Astrocyte of the spinal cord (primary cell): ENCODE data around the gene DNAH14.
"Not testable (repeated sequence)": the region's sequence is repeated elsewhere in the genome, so short reads cannot be mapped to it uniquely, and the experiment has no call there.

Experiments used
- DNase-seq: peaks from one replicate; pipeline ENCODE4 v3.0.0; 2011; ENCODE audit warnings: low read depth, low spot score
- H3K4me3 ChIP-seq: 2 replicates; pipeline ENCODE4 v1.5.1; 2011; ENCODE audit warnings: low read depth, mild to moderate bottlenecking, low read length, moderate library complexity
- in situ Hi-C: cut with HindIII; loops from 2 replicates; pipeline ENCODE4 v1.10.0; 2017; ENCODE audit warnings: low sequenced_read_pairs
- TF ChIP-seq, protein P1 (sequence below): IDR thresholded peaks from 2 replicates; pipeline ENCODE4 v1.5.1; 2012; ENCODE audit warnings: low read depth, mild to moderate bottlenecking, low read length, inconsistent platforms

The DNAH14 gene

DNA sequence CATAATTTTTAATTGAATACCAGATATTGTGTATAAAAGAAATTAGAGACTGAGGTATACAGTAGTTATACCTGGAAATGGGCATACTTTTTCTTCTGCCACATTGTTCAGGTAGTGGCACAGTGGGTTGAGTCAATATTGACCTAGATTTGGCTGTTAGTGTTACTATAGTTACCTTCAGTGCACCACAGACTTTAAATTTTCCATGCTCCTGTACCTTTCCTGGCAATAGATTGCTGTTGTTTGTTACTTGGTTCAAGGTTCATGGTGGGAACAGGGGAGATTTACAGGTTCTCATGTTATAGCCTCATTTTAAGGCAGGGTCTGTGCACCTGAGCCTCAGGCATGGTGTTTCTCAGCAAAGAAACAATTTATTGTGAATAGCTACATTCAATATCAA lies 279.7 kb downstream of the DNAH14 start:
- TF ChIP-seq, protein P1, sequence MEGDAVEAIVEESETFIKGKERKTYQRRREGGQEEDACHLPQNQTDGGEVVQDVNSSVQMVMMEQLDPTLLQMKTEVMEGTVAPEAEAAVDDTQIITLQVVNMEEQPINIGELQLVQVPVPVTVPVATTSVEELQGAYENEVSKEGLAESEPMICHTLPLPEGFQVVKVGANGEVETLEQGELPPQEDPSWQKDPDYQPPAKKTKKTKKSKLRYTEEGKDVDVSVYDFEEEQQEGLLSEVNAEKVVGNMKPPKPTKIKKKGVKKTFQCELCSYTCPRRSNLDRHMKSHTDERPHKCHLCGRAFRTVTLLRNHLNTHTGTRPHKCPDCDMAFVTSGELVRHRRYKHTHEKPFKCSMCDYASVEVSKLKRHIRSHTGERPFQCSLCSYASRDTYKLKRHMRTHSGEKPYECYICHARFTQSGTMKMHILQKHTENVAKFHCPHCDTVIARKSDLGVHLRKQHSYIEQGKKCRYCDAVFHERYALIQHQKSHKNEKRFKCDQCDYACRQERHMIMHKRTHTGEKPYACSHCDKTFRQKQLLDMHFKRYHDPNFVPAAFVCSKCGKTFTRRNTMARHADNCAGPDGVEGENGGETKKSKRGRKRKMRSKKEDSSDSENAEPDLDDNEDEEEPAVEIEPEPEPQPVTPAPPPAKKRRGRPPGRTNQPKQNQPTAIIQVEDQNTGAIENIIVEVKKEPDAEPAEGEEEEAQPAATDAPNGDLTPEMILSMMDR, result no peak
- DNase-seq, result no peak
- H3K4me3 ChIP-seq, result no peak overlapping the region
- in situ Hi-C loops, result no loop called here

DNA sequence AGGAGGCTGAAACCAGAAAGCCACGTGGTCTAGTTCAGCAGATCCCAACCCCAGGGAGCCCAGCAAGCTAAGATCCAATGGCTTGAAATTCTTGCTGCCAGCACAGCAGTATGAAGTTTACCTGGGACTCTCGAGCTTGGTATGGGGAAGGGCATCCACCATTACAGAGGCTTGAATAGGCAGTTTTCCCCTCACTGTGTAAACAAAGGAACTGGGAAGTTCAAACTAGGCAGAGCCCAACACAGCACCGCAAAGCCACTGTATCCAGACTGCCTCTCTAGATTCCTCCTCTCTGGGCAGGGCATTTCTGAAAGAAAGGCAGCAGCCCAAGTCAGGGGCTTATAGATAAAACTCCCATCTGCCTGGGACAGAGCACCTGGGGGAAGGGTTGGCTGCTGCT lies 280.7 kb downstream of the DNAH14 start:
- DNase-seq, in situ Hi-C loops, H3K4me3 ChIP-seq: not testable (repeated sequence)

DNA sequence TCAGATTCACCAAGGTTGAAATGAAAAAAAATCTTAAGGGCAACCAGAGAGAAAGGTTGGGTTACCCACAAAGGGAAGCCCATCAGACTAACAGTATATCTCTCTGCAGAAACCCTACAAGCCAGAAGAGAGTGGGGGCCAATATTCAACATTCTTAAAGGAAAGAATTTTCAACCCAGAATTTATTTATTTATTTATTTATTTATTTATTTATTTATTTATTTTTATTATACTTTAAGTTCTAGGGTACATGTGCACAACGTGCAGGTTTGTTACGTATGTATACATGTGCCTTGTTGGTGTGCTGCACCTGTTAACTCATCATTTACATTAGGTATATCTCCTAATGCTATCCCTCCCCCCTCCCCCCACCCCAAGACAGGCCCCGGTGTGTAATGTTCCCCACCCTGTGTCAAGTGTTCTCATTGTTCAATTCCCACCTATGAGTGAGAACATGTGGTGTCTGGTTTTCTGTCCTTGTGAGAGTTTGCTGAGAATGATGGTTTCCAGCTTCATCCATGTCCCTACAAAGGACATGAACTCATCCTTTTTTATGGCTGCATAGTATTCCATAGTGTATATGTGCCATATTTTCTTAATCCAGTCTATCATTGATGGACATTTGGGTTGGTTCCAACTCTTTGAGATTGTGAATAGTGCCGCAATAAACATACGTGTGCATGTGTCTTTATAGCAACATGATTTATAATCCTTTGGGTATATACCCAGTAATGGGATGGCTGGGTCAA lies 282.4 kb downstream of the DNAH14 start:
- H3K4me3 ChIP-seq, in situ Hi-C loops, DNase-seq: not testable (repeated sequence)

DNA sequence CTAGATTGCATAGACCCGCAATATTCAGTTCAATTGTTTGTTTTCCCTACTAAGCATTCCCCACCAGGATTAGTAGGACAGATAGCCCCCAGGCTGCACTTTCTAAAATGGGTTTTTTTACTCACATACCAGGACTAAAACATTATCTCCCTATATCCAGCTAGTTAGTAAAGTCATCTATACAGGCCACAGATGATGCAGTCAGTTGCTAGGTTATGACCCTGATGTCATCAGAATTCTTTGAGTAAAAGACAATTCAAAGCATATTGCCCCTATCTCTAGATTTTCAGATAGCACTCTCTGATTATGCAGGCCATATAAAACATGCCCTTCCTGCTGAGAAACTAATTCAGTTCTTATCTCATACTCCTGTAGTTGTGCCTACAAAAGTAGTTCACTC lies 294.8 kb downstream of the DNAH14 start:
- TF ChIP-seq, protein P1, result no peak
- in situ Hi-C loops, result no loop called here
- no peak overlapping the region for H3K4me3 ChIP-seq
- DNase-seq, result no peak

DNA sequence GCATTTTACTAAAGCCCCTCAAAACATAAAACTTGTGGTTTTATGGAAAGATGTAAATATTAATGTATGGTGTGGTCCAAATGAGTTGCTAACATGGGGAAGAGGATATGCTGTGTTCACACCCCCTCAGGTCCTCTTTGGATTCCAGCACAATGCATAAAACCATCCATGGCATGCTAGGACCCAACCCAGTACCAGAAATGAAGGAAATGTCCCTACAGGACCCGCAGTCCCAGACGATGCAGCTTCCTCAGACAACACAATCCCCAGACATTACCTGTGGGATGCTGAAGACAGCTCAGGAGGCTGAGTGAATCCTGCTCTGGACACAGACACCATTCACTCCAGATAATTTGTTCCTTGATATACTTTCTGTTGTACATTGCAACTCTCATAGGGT lies 296.2 kb downstream of the DNAH14 start:
- TF ChIP-seq, protein P1, result no peak
- no peak overlapping the region for H3K4me3 ChIP-seq
- in situ Hi-C loops, result no loop called here
- no peak for DNase-seq

DNA sequence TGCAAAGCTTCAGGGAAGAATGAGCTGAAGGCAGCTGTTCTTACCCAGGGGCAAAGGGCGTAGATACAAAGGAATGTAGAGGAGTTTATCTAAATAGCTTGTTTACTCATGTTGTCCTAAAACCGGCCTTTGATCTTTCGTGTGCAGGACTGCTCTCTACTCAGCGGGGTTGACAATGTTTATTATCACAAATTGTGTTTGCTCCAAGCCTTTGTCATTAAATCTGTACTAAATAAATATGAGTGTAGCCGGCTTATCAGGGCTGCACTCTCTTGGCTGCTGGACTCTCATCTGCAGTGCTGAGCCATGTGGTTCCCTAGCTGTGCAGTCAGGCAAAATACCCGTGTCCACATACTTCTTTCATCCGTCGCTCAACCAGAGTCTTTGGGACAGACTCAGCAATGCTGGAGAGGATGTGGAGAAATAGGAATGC lies 299.4 kb downstream of the DNAH14 start:
- in situ Hi-C loops, result no loop called here
- DNase-seq, result no peak
- TF ChIP-seq, protein P1, result no peak
- H3K4me3 ChIP-seq, result no peak overlapping the region

DNA sequence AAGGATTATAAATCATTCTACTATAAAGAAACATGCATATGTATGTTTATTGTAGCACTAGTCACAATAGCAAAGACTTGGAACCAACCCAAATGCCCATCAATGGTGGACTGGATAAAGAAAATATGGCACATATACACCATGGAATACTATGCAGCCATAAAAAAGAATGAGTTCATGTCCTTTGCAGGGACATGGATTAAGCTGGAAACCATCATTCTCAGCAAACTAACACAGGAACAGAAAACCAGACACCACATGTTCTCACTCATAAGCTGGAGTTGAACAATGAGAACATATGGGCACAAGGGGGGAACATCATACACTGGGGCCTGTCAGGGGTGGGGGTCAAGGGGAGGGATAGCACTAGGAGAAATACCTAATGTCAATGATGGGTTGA lies 300.0 kb downstream of the DNAH14 start:
- H3K4me3 ChIP-seq, in situ Hi-C loops, DNase-seq: not testable (repeated sequence)

DNA sequence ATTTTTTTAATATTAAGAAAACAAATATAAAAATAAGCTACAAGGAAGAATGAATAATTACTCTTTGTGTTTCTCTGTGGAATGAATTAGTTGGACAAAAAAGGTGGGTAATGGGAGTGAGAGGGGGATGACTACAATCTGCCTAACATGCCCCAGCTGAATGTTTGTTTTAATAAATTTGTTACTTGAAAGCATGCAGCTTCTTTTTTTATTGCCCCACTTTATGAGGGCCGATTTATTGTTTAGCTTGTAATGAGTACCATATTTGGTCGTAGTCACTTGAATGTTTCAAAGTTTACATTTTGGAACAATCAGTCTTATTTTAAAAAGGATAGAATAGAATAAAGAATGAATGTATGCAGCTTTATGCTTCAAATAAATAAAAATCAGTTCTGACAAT lies 301.0 kb downstream of the DNAH14 start:
- DNase-seq, result no peak
- no peak overlapping the region for H3K4me3 ChIP-seq
- in situ Hi-C loops, result no loop called here
- TF ChIP-seq, protein P1, result no peak

DNA sequence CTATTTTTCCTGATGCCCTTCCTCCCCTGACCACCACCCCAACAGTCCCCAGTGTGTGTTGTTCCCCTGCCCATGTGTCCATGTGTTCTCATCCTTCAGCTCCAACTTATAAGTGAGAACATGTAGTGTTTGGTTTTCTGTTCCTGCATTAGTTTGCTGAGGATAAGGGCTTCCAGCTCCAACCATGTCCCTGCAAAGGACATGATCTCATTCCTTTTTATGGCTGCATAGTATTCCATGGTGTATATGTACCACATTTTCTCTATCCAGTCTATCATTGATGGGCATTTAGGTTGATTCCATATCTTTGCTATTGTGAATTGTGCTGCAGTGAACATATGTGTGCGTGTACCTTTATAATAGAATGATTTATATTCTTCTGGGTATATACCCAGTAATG lies 303.5 kb downstream of the DNAH14 start:
- in situ Hi-C loops, H3K4me3 ChIP-seq, DNase-seq: not testable (repeated sequence)
